GM12878 (cell line): ENCODE measurements around the gene MAGI1. TPM values are rescaled to one million over a fixed set of nuclear protein-coding genes. Genes with fewer than 3 reads are reported as not detected.

Experiments used
- ATAC-seq: fragments of 200-7000 bp; cut with Tn5 transposase; 3 replicates; pipeline ENCODE4 v1.9.1; 2020; ENCODE audit warnings: mild to moderate bottlenecking, moderate library complexity
- BruUV-seq: library from RNA; stranded (reverse); fragments of 400-500 nt; replicated peaks from 2 replicates; lab custom pipeline; 2021; lab: Mats Ljungman, UMichigan
- CTCF ChIA-PET: fragments of 300-600 bp; sonication (Branson Sonifier 250); formaldehyde crosslinking; extraction: SDS; loops from one replicate; lab custom pipeline; 2021; ENCODE audit warnings: inconsistent platforms; lab: Yijun Ruan, JAX
- POLR2A ChIA-PET: fragments of 350-600 bp; formaldehyde crosslinking; extraction: SDS; loops from one replicate; lab custom pipeline; 2021; ENCODE audit warnings: inconsistent platforms; lab: Charles Lee
- RAD21 ChIA-PET: fragments of 300-600 bp; sonication (Branson Sonifier 250); formaldehyde crosslinking; loops from one replicate; lab custom pipeline; 2023; ENCODE audit warnings: antibody characterized with exemption; ENCODE audit not compliant: unreplicated experiment; lab: Charles Lee
- SMC1A ChIA-PET: fragments of 300-600 bp; sonication (Branson Sonifier 250); formaldehyde crosslinking; loops from one replicate; lab custom pipeline; 2023; ENCODE audit not compliant: unreplicated experiment, uncharacterized antibody; lab: Charles Lee
- DNase-seq: peaks from one replicate; pipeline ENCODE4 v3.0.0-alpha.2; 2011; ENCODE audit warnings: low read depth, low spot score
- FAIRE-seq: peaks from 3 replicates; lab custom pipeline; 2011; peaks lifted over from hg19 to GRCh38; lab: Jason Lieb, UNC
- H2AFZ ChIP-seq: 2 replicates; pipeline ENCODE4 v1.6.0; 2011; ENCODE audit warnings: low read depth, low read length, control low read depth; ENCODE audit not compliant: control insufficient read depth
- H3K27ac ChIP-seq: 2 replicates; pipeline ENCODE4 v1.5.1; 2011; ENCODE audit warnings: control low read depth; ENCODE audit not compliant: control insufficient read depth, insufficient read depth
- H3K27me3 ChIP-seq, 2 experiments: replicated peaks in 1 of 2; 2 replicates each; pipeline versions ENCODE4 v1.6.0 to v1.6.1; 2011; ENCODE audit warnings: low read length in 1 of 2; ENCODE audit not compliant: control insufficient read depth in 2 of 2, insufficient read depth in 2 of 2
- H3K36me3 ChIP-seq, 2 experiments: 2 replicates each; pipeline ENCODE4 v1.5.1; 2011; ENCODE audit warnings: low read length in 1 of 2; ENCODE audit not compliant: control insufficient read depth in 2 of 2, insufficient read depth in 2 of 2
- H3K4me1 ChIP-seq: 2 replicates; pipeline ENCODE4 v1.6.1; 2011; ENCODE audit warnings: mild to moderate bottlenecking, low read length, moderate library complexity, mixed read lengths; ENCODE audit not compliant: control insufficient read depth, insufficient read depth
- H3K4me2 ChIP-seq: 2 replicates; pipeline ENCODE4 v1.6.0; 2011; ENCODE audit warnings: control low read depth; ENCODE audit not compliant: control insufficient read depth, insufficient read depth
- H3K4me3 ChIP-seq: fragments of 200-600 bp; sonication (generic); 2 replicates; pipeline ENCODE4 v1.5.1; 2016
- H3K79me2 ChIP-seq: 2 replicates; pipeline ENCODE4 v1.6.0; 2011; ENCODE audit warnings: low read length; ENCODE audit not compliant: control insufficient read depth, insufficient read depth
- H3K9ac ChIP-seq: 2 replicates; pipeline ENCODE4 v1.8.0; 2011; ENCODE audit warnings: low read length, control low read depth, mixed read lengths; ENCODE audit not compliant: control insufficient read depth, insufficient read depth
- H3K9me3 ChIP-seq: replicated peaks from 3 replicates; pipeline ENCODE4 v1.5.1; 2011; ENCODE audit warnings: mild to moderate bottlenecking, low read length; ENCODE audit not compliant: control insufficient read depth, insufficient read depth
- H4K20me1 ChIP-seq: 2 replicates; pipeline ENCODE4 v1.6.0; 2011; ENCODE audit not compliant: control insufficient read depth, insufficient read depth
- BCL3 ChIP-seq: IDR thresholded peaks from 2 replicates; pipeline ENCODE4 v1.6.1; 2011; ENCODE audit warnings: borderline replicate concordance, low read depth, mild to moderate bottlenecking, moderate library complexity, low read length; ENCODE audit not compliant: insufficient read depth, poor library complexity, severe bottlenecking
- CHD2 ChIP-seq: IDR thresholded peaks from 2 replicates; pipeline ENCODE4 v1.6.1; 2011; ENCODE audit warnings: low read depth, low read length, improper control_type of control experiment, borderline replicate concordance
- ESRRA ChIP-seq: IDR thresholded peaks from 2 replicates; pipeline ENCODE4 v1.6.1; 2012; ENCODE audit warnings: mild to moderate bottlenecking, low read length, improper control_type of control experiment
- FOS ChIP-seq: IDR thresholded peaks from 3 replicates; pipeline ENCODE4 v1.6.1; 2011; ENCODE audit warnings: borderline replicate concordance; ENCODE audit not compliant: insufficient read length; ENCODE audit errors: extremely low read depth
- MTA3 ChIP-seq: IDR thresholded peaks from 2 replicates; pipeline ENCODE4 v1.6.1; 2012; ENCODE audit warnings: low read length, inconsistent platforms, borderline replicate concordance
- NKRF ChIP-seq: fragments of 450-650 bp; conservative IDR thresholded peaks from 2 replicates; pipeline ENCODE4 v1.6.1; 2017; ENCODE audit warnings: mild to moderate bottlenecking, moderate library complexity
- NR2F1 ChIP-seq: fragments of 450-650 bp; conservative IDR thresholded peaks from 2 replicates; pipeline ENCODE4 v1.6.1; 2017; ENCODE audit warnings: mild to moderate bottlenecking
- PRDM15 ChIP-seq: fragments of 450-650 bp; formaldehyde crosslinking; IDR thresholded peaks from 2 replicates; pipeline ENCODE4 v1.4.0; 2020; ENCODE audit warnings: mild to moderate bottlenecking, moderate library complexity
- SKIL ChIP-seq: fragments of 450-650 bp; IDR thresholded peaks from 2 replicates; pipeline ENCODE4 v1.6.1; 2017; ENCODE audit warnings: mild to moderate bottlenecking, low read depth, inconsistent platforms; ENCODE audit not compliant: poor library complexity, severe bottlenecking
- ZBTB11 ChIP-seq: fragments of 450-650 bp; formaldehyde crosslinking; IDR thresholded peaks from 2 replicates; pipeline ENCODE4 v1.5.0; 2022; ENCODE audit warnings: mild to moderate bottlenecking, missing genetic modification characterization
- whole genome bisulfite sequencing: methylation state at CpG from one replicate; pipeline ENCODE4 v1.1.6; 2016; ENCODE audit warnings: low lambda C conversion rate; ENCODE audit not compliant: insufficient replicate concordance, insufficient coverage; ENCODE audit errors: missing lambda C conversion rate; 5-methylcytosine and 5-hydroxymethylcytosine counted together
- in situ Hi-C: fragments of 300-500 bp; cut with MboI; formaldehyde crosslinking; loops from 9 replicates; pipeline ENCODE4 v1.14.3; 2018; ENCODE audit warnings: mixed read lengths
- intact Hi-C: fragments of 100-400 bp; cut with micrococcal nuclease; formaldehyde crosslinking; loops from one replicate; pipeline ENCODE4 v1.14.2; 2022; ENCODE audit not compliant: unreplicated experiment
- polyA plus RNA-seq, 11 experiments: library from polyadenylated mRNA; depleted of rRNA in 4 of 11; unstranded in 6 of 11; stranded (reverse) in 5 of 11; fragments of >200 nt; fragmentation: Nextera tagmentation in 4 of 11; fragmentation: Illumina TruSeq in 1 of 11; extraction: Ambion mirVana in 4 of 11; extraction: Trizol in 1 of 11; gene quantifications; 1 replicate in 1 of 11; 2 replicates in 10 of 11; pipeline versions ENCODE4 v1.2.1 to v1.2.3, GENCODE V29; 2011 to 2016; ENCODE audit warnings: inconsistent platforms in 2 of 11, missing spikeins in 2 of 11, low read depth in 1 of 11
- total RNA-seq, 4 experiments: library from RNA; depleted of rRNA in 3 of 4; stranded (reverse); fragments of >200 nt in 3 of 4; fragmentation: Illumina TruSeq in 1 of 4; extraction: Trizol in 1 of 4; gene quantifications; 2 replicates each; pipeline versions ENCODE4 v1.2.1 to v1.2.3, GENCODE V29; 2013 to 2021

The MAGI1 gene
- total and polyA plus RNA-seq, 10 of the 15 experiments (the other 5 are each of a cell fraction or from before 2014, with no cell fraction given) = 0.02 to 3.3 (median 0.29) TPM; not detected in 1

- SMC1A ChIA-PET = no interaction called here
- BruUV-seq = no TSS peak
- POLR2A ChIA-PET = no interaction called here
- intact Hi-C loops (no loop called here), in situ Hi-C loops (no loop called here)
- RAD21 ChIA-PET = no interaction called here
- Histone ChIP-seq H3K4me2 (no peak overlapping the region), H4K20me1 (no peaks in the 10 kb centered on the region), H3K9ac (no peak overlapping the region), H3K4me3 (no peak overlapping the region), H2AFZ (no peak overlapping the region), H3K27me3 (peaks cover 2 to 5% of the 10 kb centered on the region in 2 experiments; a peak in 3 of 4 replicates), H3K79me2 (no peaks in the 10 kb centered on the region), H3K4me1 (no peaks in the 10 kb centered on the region), H3K27ac (no peak overlapping the region), H3K36me3 (no peaks in the 10 kb centered on the region), H3K9me3 (no peaks in the 10 kb centered on the region)
- ATAC-seq (no peak), FAIRE-seq (no peak), DNase-seq (no peak)
- CTCF ChIA-PET = interaction anchor here (0.6 kb wide), 1 partner anchor 132 kb away, joined by 3 read pairs; no protein-coding TSS in a partner anchor
- WGBS = 0% methylated on average over 1 of the region's 1 CpG
- TF ChIP-seq BCL3 (no peak), CHD2 (no peak), MTA3 (no peak), ESRRA (no peak), FOS (no peak), SKIL (no peak), ZBTB11 (no peak), NR2F1 (no peak), NKRF (no peak), PRDM15 (CRISPR knock-in tag) (no peak)
Observed at GRCh38 chr3:66041116-66041515, 2.4 kb upstream of the MAGI1 start.
